Thoracic aorta (tissue), 2 donors: ENCODE data around the gene CUL5. TPM values are rescaled to one million over a fixed set of nuclear protein-coding genes. Genes with fewer than 3 reads are reported as not detected.

Experiments used
- ATAC-seq: fragments of 150-250 bp; one replicate; pipeline ENCODE4 v1.8.0; 2017; ENCODE audit warnings: low read depth; ENCODE audit not compliant: insufficient number of reproducible peaks, low FRiP score
- DNase-seq: peaks from one replicate; pipeline ENCODE4 v3.0.0-alpha.2; 2020; ENCODE audit warnings: low spot score
- H3K27ac ChIP-seq, 2 donors: fragments of 200-600 bp; sonication (generic); 1 replicate in 1 of 2; 2 replicates in 1 of 2; pipeline ENCODE4 v1.5.1; 2016; ENCODE audit warnings: mild to moderate bottlenecking in 2 of 2, moderate library complexity in 2 of 2
- H3K27me3 ChIP-seq: fragments of 200-600 bp; sonication (generic); replicated peaks from 2 replicates; pipeline ENCODE4 v1.6.0; 2016; ENCODE audit warnings: mild to moderate bottlenecking; ENCODE audit not compliant: insufficient read depth
- H3K36me3 ChIP-seq: fragments of 200-600 bp; sonication (generic); one replicate; pipeline ENCODE4 v1.5.1; 2016
- H3K4me1 ChIP-seq, 2 donors: fragments of 200-600 bp; sonication (generic); 1 replicate in 1 of 2; 2 replicates in 1 of 2; pipeline versions ENCODE4 v1.5.1 to v1.6.0; 2016; ENCODE audit warnings: low read depth in 2 of 2, mild to moderate bottlenecking in 1 of 2; ENCODE audit not compliant: control insufficient read depth in 1 of 2
- H3K4me3 ChIP-seq: fragments of 200-600 bp; sonication (generic); 2 replicates; pipeline ENCODE4 v1.5.1; 2016; ENCODE audit warnings: mild to moderate bottlenecking
- H3K9me3 ChIP-seq: fragments of 200-600 bp; sonication (generic); 2 replicates; pipeline ENCODE4 v1.5.1; 2016
- total RNA-seq, 2 donors: library from RNA; depleted of rRNA; stranded (reverse); fragments of >200 nt; gene quantifications; one replicate each; pipeline versions ENCODE4 v1.1.0 to v1.2.3, GENCODE V29; 2016
- TF ChIP-seq, protein P1 (sequence below): fragments of 200-600 bp; sonication (generic); IDR thresholded peaks from one replicate; pipeline ENCODE4 v1.5.1; 2019; ENCODE audit warnings: antibody characterized with exemption

The CUL5 gene
- total RNA-seq, 2 donors from 2014 or later, result 22.7 to 27.0 TPM

DNA sequence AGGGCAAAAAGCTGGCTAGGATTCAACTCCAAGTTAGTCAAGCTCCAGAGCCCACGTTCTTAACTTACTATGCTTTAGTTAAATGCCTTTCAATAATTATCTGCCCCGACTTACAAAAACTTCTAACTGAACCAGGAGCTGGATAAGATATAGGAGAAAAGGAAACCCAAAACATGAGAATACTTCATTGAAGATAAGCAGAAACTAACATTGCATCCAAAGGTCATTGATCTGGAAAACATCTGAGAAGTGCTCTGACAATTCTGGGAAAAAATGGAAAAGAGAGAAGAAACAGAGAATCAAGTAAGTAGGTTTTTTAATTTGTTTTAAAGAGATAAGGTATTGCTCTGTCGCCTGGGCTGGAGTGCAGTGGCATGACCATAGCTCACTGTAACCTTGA is 139.9 kb downstream of the CUL5 start:
- H3K27ac ChIP-seq, result no peak overlapping the region
- ATAC-seq (no peak), DNase-seq (no peak)
- no peaks in the 10 kb centered on the region for H3K9me3 ChIP-seq
- no peaks in the 10 kb centered on the region for H3K4me1 ChIP-seq
- no peak overlapping the region for H3K4me3 ChIP-seq
- TF ChIP-seq, protein P1, sequence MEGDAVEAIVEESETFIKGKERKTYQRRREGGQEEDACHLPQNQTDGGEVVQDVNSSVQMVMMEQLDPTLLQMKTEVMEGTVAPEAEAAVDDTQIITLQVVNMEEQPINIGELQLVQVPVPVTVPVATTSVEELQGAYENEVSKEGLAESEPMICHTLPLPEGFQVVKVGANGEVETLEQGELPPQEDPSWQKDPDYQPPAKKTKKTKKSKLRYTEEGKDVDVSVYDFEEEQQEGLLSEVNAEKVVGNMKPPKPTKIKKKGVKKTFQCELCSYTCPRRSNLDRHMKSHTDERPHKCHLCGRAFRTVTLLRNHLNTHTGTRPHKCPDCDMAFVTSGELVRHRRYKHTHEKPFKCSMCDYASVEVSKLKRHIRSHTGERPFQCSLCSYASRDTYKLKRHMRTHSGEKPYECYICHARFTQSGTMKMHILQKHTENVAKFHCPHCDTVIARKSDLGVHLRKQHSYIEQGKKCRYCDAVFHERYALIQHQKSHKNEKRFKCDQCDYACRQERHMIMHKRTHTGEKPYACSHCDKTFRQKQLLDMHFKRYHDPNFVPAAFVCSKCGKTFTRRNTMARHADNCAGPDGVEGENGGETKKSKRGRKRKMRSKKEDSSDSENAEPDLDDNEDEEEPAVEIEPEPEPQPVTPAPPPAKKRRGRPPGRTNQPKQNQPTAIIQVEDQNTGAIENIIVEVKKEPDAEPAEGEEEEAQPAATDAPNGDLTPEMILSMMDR, result no peak
- H3K27me3 ChIP-seq, result no peaks in the 10 kb centered on the region
- H3K36me3 ChIP-seq, result peaks cover 53% of the 10 kb centered on the region

DNA sequence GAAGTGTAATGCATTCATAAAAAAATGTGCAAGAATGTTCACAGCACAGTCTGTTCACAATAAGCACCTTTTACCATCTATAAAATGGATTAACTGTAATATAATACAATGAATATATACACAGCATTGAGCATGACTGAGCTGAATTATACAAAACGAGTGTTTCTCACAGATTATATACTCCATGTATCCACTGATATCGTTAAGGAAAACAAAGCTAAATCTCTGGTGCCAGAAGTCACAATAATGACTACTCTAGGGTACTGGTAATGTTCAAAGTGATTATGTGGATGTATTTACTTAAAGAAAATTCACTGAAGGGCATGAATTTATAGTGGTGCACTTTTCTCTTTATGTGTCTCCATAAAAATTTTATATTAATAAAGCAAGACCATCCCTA is 145.9 kb downstream of the CUL5 start:
- no peak overlapping the region for H3K27ac ChIP-seq
- ATAC-seq (no peak), DNase-seq (no peak)
- no peak overlapping the region for H3K4me3 ChIP-seq
- peaks cover 5% of the 10 kb centered on the region for H3K36me3 ChIP-seq
- TF ChIP-seq, protein P1, result no peak
- H3K27me3 ChIP-seq, result no peaks in the 10 kb centered on the region
- no peaks in the 10 kb centered on the region for H3K9me3 ChIP-seq
- no peaks in the 10 kb centered on the region for H3K4me1 ChIP-seq

Other genes with a start within 250 kb of the CUL5 start
- gene SLC35F2, start 150.1 kb upstream of the CUL5 start, total RNA-seq, result 10 to 100 TPM; 10.0 to 13.5 TPM
- gene RAB39A, start 80.5 kb upstream of the CUL5 start, total RNA-seq, result 1 to 10 TPM; 1.2 to 5.4 TPM
- 100 to 1,000 TPM; 101 to 141 TPM for gene ACAT1, start 112.7 kb downstream of the CUL5 start, total RNA-seq
- gene NPAT, start 213.7 kb downstream of the CUL5 start, total RNA-seq, result 10 to 100 TPM; 18.8 to 21.0 TPM
- 10 to 100 TPM; 70.4 to 85.1 TPM for gene ATM, start 214.2 kb downstream of the CUL5 start, total RNA-seq